GM13976 (cell line): ENCODE results near the gene HCN4.

Experiments
- DNase-seq: peaks from one replicate; pipeline ENCODE4 v3.0.0; 2012; ENCODE audit warnings: low spot score
- in situ Hi-C: fragments of 300-500 bp; cut with MboI; formaldehyde crosslinking; loops from one replicate; pipeline ENCODE4 v1.12.0; 2022; ENCODE audit warnings: low sequenced_read_pairs, mixed read lengths, inconsistent platforms; ENCODE audit not compliant: unreplicated experiment
- TF ChIP-seq, protein P1 (sequence below): IDR thresholded peaks from 2 replicates; pipeline ENCODE4 v1.5.1; 2012; ENCODE audit warnings: borderline replicate concordance, mild to moderate bottlenecking; ENCODE audit not compliant: insufficient read depth; ENCODE audit errors: extremely low read depth, missing control alignments, control extremely low read depth

Gene HCN4

DNA sequence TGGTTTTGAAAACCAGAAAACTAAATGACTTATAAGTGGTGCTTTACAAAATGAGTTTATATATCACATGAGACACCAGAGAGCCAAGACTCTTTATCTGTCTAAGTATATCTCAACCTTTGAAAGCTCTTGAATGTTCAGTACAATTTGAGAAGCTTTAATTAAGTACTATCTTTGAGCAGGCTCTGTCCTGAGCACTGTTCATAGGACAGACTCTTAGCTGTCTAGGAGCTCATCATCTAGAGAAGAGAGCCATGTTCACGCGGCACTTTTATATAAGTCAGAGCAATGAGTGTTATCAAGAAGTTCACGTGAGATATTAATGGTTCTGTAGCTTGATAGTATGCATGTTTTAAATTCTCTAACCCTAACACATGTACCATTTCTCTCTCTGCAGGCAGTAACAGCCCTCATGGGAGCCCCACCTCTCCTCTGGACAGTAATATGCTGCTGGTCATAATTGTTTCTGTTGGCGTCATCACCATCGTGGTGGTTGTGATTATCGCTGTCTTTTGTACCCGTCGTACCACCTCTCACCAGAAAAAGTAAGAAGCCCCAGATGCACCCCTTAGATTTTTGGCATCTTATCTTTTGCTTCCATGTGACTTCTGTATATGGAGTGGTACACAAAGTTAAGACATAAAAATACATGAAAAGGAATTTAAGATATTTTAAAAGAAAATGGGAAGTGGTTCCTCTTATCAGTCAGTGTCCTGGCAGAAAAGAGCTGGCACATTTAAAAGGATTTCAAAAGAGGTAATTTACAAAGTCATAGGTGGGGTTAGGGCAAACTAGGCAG, 86.0 kb downstream of the HCN4 start:
- DNase-seq: no peak
- in situ Hi-C loops: no loop called here
- TF ChIP-seq, protein P1, sequence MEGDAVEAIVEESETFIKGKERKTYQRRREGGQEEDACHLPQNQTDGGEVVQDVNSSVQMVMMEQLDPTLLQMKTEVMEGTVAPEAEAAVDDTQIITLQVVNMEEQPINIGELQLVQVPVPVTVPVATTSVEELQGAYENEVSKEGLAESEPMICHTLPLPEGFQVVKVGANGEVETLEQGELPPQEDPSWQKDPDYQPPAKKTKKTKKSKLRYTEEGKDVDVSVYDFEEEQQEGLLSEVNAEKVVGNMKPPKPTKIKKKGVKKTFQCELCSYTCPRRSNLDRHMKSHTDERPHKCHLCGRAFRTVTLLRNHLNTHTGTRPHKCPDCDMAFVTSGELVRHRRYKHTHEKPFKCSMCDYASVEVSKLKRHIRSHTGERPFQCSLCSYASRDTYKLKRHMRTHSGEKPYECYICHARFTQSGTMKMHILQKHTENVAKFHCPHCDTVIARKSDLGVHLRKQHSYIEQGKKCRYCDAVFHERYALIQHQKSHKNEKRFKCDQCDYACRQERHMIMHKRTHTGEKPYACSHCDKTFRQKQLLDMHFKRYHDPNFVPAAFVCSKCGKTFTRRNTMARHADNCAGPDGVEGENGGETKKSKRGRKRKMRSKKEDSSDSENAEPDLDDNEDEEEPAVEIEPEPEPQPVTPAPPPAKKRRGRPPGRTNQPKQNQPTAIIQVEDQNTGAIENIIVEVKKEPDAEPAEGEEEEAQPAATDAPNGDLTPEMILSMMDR: no peak

DNA sequence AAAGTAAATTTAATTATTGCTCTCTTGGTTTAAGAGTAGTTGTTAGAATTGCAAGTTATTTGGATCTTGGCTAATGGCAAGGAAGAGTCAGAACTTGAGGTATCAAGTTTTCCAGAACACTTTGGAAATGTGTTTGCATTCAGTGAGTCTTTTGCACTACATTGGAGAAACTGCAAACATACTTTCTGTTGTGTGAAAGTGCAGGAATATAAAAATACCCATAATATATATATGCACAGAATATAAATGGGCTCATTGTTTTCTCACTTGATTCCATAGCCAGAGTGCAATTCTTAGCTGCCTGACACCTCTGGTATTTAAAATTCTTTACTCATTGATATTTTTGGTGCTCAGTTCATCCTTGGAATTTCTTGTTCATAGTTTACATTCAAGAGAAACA, 92.9 kb downstream of the HCN4 start:
- DNase-seq: no peak
- TF ChIP-seq, protein P1: no peak
- in situ Hi-C loops: no loop called here

DNA sequence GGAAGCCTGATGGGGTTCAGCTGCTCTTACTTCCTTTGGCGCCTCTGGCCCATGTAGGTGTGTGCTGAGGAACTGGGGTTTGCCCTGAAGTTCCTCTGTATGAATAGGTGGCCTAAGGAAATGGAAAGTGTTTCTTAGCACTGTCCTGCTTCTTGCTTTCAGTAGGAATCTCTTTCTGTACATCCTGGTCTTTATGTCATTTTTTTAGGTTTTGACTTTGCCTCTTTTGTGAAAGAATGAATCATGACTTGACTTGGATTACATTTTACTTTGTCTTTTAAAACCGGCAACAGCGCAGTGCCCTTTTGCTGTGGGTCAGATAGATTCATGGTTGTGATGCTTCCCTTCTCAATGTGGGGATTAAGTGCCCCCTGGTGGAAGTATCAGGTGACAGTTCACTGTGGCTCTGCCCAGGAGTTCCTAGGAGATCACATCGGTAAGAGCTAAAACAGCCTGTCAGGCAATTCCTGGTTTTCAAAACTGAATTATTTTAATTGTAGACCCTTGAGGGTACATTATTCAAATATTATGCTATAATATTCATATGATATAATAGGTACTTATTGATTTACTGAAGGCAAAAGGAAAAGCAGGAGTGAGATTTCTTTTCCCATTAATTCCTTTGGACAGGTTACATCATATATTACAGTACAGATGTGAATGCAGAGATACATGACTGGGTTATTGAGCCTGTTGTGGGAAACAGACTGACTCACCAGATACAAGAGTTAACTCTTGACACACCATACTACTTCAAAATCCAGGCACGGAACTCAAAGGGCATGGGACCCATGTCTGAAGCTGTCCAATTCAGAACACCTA, 95.4 kb downstream of the HCN4 start:
- in situ Hi-C loops: loop anchor here (25.0 kb wide), 1 partner anchor 486 kb away; the partner anchor contains the start of gene ADPGK
- TF ChIP-seq, protein P1: peak; percentile 70
- DNase-seq: peak; percentile 56

DNA sequence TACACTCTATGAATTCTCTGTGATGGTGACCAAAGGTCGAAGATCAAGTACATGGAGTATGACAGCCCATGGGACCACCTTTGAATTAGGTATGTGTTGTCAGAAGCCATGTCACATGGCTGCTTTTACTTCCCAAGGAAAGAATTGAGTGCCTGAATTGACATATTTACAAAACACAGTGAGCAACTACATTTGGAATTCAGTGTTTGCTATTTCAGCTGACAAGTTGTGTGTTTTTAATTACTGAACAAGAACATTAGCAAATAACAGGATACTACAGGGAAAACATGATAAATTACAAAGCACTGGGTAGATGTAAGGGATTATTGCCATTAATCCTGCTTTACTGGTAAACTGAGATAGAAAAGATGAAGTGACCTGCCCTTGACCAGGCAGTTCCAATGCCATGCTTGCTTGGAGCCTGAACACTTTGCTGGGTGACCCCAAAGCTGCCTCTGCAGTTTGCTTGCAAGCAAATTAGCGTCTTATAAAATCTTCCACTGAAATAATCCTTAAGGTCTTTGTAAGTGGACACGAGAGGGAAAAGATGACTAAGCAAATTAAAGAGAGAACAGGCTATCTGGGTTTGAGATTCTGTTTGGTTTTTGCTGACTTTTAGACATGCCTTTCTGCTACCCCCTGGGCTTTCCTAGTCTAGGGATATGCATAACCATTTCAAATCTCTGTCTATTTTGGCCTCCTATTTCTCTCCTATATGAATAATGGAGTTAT, 98.2 kb downstream of the HCN4 start:
- TF ChIP-seq, protein P1: no peak
- in situ Hi-C loops: loop anchor here (25.0 kb wide), 1 partner anchor 483 kb away; the partner anchor contains the start of gene ADPGK
- DNase-seq: no peak
